Fibroblast of lung (primary cell): Measurements from ENCODE around the gene CMTM6.

ENCODE experiments used
- EZH2 ChIP-seq: IDR thresholded peaks from 2 replicates; pipeline ENCODE4 v1.5.1; 2012; ENCODE audit warnings: low read length, control low read depth, mild to moderate bottlenecking; ENCODE audit errors: missing control alignments
- TF ChIP-seq, protein P1 (sequence below), 2 donors: IDR thresholded peaks in 1 of 2; conservative IDR thresholded peaks in 1 of 2; 1 replicate in 1 of 2; 2 replicates in 1 of 2; pipeline ENCODE4 v1.5.1; 2011 to 2012; ENCODE audit warnings: low read length in 2 of 2, control low read depth in 1 of 2, inconsistent platforms in 1 of 2, low read depth in 1 of 2, mild to moderate bottlenecking in 1 of 2

DNA sequence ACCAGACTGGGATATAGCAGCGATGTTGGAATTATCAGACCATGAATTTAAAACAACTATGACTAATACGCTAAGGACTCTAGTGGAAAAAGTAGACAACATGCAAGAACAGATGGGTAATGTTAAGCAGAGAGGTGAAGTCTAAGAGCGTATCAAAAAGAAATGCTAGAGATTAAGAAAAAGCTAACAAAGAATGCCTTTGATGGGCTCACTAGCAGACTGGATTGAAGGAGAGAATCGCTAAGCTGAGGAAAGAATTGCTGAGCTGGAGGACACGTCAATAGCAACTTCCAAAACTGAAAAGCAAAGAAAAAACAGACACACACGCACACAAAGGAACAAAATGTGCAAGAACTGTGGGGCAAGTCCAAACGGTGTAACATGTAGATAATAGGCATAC is 20.0 kb upstream of the CMTM6 start:
- TF ChIP-seq, protein P1, sequence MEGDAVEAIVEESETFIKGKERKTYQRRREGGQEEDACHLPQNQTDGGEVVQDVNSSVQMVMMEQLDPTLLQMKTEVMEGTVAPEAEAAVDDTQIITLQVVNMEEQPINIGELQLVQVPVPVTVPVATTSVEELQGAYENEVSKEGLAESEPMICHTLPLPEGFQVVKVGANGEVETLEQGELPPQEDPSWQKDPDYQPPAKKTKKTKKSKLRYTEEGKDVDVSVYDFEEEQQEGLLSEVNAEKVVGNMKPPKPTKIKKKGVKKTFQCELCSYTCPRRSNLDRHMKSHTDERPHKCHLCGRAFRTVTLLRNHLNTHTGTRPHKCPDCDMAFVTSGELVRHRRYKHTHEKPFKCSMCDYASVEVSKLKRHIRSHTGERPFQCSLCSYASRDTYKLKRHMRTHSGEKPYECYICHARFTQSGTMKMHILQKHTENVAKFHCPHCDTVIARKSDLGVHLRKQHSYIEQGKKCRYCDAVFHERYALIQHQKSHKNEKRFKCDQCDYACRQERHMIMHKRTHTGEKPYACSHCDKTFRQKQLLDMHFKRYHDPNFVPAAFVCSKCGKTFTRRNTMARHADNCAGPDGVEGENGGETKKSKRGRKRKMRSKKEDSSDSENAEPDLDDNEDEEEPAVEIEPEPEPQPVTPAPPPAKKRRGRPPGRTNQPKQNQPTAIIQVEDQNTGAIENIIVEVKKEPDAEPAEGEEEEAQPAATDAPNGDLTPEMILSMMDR (conservative IDR thresholded peaks at IDR 0.05 in 1 of 2, IDR thresholded peaks at IDR 0.05 in 1 of 2; ENCODE audit: low read depth in 1 of 2, low read length in 2 of 2): no peak
- no peak for TF ChIP-seq EZH2
